ENCODE data around the gene FRMD8.
"Not testable (repeated sequence)": the region's sequence is repeated elsewhere in the genome, so short reads cannot be mapped to it uniquely, and the experiment has no call there.

FRMD8 gene

DNA sequence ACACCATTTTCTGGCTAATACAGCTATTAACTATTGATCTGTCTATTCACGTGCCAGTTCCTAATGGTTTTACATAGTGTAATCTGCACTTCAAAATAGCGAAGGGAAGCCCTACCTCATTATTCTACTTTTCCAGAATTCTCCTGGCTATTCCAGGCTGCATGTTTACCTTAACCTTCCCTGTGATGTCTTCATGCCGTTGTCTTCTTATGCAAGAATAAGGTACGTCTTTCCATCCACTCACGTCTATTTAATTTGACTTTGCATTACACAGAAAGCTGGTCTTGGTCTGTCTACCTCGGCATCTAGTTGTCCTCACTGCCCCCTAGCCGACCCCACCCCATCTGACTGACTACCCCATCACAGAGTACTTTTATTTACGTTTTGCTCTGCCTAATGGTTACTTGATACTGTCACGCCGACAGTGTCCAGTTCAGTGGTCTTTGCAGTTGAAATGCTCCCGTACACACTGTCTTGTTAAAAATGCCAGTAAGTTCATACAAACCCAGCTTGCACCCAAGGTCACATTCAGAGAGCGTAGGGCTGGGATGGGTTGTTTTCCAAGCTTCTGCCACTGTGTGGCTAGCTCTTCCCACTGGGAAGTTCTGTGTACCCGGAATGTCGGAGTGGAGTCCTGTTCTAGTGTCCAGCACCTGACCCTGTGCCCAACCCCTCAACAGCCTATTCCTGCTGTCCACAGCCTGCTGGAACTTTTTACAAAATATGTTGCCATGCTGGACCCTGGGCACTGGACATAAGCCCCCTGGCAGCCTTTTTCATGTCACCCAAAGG lies 51.2 kb downstream of the FRMD8 start:
- DNase-seq = no peak

GRCh38 chr11:65438257-65439151 lies 52.1 kb downstream of the FRMD8 start:
- DNase-seq = no peak

- DNase-seq = no peak
Observed at GRCh38 chr11:65439331-65440181, 53.1 kb downstream of the FRMD8 start.

GRCh38 chr11:65440831-65441499 lies 54.5 kb downstream of the FRMD8 start:
- DNase-seq = peak; percentile 78

DNA sequence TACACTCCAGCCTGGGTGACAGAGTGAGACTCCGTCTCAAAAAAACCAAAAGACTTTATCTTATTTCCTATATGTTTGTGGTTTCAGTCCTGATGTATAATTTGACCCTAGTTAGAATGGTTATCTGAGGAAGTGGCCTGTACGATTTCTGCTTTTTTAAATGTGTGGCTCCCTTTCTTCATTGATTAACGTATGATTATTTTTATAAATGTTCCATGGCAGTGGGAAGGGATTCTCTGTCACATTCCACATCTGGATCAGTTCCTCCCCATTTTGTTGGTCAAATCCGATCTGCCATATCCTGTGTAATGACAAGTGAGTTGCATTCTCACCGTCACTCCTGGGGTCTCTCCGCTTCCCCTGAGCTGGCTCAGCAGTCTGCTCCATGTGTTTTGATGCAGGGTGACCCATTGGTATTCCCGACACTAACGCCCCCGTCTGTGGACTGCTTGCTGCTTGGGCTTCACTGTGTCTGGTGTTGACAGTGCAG lies 56.5 kb downstream of the FRMD8 start:
- no peak for DNase-seq

GRCh38 chr11:65444314-65445051 lies 58.0 kb downstream of the FRMD8 start:
- no peak for DNase-seq

DNA sequence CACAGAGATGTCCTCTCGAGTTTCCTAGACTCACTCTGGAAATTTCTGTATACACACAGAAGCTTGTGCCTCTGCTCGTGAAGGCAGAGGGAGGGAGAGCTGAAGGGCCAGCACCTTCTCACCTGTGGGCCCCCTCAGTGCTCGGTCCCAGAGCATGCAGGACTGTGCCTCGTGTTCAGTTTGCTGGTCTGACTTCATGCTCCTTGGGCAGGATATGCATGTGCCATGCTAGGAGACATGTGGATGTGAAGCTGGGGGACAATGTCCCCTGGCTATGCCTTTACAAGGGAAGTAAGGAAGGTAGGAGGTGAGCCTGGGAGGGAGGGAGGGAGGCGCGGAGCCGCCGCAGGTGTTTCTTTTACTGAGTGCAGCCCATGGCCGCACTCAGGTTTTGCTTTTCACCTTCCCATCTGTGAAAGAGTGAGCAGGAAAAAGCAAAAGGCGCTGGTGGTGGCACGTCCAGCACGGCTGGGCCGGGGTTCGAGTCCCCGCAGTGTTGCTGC lies 58.7 kb downstream of the FRMD8 start:
- no peak for DNase-seq

- no peak for DNase-seq
Observed at GRCh38 chr11:65445604-65446445, 59.4 kb downstream of the FRMD8 start.

DNA sequence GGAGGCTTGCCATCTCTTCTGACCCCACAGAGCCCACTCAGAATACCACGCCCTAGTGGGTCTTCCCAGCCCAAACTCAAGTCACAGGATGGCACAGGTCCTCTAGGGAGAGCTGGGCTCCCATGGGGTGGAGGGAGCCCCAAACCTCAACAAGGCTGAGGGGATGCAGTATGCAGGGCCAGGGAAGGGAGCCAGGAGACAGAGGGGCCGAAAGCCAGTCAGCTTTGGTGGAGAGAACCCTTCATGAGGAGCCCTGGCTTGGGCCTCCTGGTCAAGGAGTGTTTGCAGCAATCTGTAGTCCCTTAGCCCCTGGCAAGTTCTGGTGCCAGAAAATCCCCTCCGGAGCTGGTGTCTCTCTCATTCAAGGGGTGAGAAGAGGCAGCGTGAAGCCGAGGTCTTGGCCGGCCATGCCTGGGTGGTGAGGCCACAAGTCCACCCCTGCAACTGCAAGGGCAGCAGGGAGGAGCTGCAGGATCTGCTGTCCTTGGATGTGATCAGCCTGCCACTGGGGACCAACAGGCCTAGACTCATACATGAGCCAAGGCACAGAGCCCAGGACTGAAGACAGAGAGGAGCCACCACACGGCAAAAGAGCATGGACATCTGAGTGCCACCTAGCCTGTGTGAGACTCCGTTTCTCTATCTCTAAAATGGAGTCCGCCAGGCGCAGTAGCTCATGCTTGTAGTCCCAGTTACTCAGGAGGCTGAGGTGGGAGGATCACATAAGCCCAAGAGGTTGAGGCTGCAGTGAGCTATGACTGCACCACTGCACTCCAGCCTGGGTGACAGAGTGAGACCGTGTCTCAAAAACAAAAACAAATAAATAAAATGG lies 60.2 kb downstream of the FRMD8 start:
- no peak for DNase-seq

GRCh38 chr11:65448074-65448417 lies 61.6 kb downstream of the FRMD8 start:
- no peak for DNase-seq

DNA sequence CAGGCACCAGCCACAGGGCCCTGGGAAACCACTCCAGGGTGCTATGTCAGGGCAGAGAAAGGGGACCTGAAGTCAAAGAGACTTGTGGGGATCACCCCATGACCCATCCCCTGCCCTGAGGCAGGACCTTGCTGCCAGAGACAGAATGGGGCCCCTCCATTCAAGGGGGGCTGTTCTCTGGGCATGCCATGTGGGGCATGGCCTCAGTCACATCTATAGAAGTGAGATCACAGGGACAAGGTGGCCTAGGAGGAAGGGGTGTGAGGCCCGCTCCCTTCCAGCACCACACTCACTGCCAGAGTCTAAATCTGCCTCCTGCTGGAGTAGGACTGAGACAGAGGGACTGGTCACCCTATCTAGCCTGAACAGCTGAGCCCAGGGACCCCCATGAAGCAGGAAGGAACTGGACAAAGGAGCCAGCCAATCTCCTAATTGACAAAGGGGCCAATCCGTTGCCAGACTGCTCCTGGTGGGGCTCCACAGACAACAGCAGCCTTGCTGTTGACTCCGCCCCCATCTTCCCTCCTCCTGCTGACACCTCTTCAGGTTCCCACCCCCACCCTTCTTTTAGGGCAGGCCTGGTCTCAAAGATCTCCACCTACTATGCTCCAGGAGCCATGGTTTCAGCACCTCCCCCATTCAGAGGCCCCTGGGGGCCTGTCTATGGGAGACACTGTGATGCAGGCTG lies 62.1 kb downstream of the FRMD8 start:
- no peak for DNase-seq

- not testable (repeated sequence) for DNase-seq
Observed at GRCh38 chr11:65451301-65451700, 64.9 kb downstream of the FRMD8 start.

DNA sequence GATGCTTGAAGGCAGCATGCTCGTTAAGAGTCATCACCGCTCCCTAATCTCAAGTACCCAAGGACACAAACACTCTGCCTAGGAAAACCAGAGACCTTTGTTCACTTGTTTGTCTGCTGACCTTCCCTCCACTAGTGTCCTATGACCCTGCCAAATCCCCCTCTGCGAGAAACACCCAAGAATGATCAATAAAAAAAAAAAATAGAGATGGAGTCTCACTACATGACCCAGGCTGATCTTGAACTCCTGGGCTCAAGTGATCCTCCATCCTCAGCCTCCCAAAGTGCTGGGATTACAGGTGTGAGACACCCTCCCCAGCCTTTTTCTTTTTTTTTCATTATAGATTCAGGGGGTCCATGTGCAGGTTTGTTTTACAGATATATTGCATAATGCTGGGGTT lies 65.8 kb downstream of the FRMD8 start:
- not testable (repeated sequence) for DNase-seq

GRCh38 chr11:65452806-65453490 lies 66.5 kb downstream of the FRMD8 start:
- DNase-seq = peak; percentile 96

GRCh38 chr11:65454311-65454695 lies 67.9 kb downstream of the FRMD8 start:
- DNase-seq = no peak

DNA sequence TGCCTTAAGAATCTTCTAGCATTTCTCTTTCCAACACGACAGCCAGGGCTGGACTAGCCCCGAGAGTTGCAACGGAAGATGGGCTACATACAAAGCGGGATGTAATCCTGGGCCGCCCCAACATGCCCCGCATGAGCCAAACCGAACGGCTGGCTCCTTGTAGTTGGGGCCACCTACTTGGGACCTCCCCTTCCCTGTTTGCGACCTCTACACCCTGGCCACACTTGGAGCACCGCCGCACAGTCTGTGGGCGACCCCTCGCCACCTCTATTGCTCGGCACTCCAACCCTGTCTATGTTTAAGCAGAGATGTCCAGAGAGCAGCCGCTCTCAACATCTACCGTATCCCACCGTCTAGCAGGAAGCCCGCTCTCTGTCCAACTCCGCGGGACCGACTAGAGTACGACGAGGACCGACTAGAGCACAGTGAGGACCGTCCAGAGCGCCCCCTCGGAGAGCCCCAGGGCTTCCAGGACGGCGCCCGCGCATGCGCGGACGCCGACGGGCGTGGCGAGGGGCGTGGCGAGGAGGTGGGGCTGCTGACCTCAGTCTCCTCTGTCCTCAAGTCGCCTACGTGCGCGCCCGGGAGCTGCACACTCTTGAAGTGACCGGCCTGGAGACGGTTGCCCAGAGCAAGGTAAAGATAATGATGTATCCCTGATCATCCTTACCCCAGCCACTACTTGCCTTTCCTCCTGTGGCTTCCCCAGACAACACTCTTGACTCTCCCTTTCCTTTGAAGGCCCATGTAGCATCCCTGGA lies 68.4 kb downstream of the FRMD8 start:
- DNase-seq = peak; percentile 92

- DNase-seq = no peak
Observed at GRCh38 chr11:65456418-65456817, 70.0 kb downstream of the FRMD8 start.

DNA sequence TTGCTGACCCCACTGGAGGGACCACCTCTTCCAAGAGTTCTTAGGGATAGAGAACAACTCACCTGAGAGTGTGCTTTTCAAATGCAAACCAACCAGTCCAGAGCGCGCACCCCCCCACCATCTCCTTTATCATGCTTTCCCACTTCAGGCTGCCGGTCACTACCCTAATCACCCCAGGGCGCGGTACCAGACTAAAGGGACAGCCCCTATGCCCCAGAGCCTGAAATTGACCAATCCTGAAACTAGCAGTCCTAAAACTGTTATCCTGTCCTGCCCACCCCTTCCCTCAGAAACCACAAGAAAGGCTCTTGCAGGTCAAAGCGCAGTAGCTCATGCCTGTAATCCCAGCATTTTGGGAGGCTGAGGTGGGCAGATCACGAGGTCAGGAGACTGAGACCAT lies 73.1 kb downstream of the FRMD8 start:
- DNase-seq = no peak
